Measurements from ENCODE around the gene CYP27A1.

The CYP27A1 gene

DNA sequence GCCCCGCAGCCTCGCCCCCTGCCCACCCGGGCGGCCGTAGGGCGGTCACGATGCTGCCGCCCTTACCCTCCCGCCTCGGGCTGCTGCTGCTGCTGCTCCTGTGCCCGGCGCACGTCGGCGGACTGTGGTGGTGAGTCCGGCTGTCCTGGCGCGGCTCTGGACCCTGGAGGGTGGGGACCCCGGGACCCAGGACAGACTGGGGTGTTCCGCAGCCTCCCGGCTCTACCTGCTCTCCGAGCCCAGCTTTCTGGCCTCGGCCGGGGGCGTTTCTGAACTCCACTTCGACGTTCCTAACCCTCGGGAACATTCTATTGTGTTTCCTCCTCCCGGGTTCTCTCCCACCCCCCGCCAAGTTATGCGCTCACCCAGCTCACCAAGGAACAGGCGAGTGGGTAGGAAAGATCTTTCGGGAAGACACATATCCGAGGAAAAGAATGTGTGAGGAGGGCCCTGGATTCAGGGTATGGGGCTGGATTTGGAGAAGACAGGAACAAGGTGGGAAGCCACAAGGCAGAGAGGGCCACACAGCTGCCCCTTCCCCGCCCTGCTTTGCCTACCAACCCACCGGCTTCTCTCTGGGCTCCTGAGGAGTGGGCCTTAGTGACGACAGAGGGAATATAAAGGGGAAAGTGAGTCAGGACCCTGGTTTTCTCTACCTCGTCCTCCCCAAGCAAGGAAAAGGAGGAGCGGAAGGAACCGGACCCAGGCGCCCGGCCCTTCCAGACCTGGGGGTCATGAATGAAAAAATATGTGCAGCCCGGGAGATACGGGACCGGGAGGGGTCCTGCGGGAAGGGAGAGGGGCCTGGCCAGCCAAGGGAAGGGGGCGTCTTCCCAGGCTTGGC lies 78.3 kb downstream of the CYP27A1 start:
- no peak for DNase-seq

DNA sequence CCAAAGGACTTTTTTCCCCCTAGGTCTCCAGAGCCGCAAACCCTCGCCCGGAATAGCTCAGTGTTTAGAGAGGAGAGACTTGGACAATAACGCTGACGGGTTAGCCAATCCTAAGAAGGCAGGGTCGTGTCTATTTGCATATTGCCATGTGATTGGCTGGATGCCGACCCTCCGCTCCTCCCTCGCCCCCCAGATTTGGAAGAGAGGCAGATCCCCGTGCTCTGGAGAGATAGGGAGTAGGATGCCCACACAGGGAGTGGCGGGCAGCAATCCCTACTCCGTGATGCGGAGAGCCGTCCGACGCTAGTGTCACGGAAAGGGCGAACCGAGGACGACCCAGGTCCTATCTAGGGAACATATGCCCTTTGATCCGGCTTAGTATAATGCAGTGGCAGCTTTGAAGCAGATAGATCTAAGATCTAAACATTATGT lies 79.0 kb downstream of the CYP27A1 start:
- DNase-seq: no peak

DNA sequence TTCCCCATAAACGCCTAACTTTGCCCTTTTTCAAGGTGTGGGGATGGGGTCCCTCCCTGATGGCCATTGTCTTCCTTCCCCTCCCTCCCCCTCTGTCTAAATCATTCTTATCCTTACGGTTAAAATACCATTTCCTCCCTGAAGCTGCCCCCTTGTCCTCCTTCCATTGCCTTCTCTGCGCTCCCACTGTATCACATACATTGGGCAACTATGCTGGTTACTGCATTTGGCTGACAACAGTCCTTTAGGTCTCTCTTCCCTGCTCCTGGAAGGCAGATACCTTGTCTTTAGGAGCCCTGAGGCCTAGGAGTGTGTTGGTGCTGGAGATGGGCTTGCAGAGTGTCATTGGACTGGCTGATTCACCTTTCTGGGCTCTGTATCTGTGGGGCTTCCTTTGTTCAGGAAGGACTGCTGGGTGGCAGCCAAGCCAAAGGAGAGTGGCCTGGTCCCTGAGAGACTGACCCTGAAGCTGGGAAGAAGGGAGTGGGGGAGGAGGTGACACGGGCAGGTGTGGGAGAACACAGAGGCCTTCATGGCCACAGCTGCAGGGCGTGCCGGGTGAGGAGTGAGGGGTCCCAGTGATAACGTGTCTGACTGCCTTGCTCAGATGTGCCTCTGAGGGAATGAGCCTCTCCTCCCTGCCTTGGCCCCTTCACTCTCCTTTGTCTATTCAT lies 79.8 kb downstream of the CYP27A1 start:
- no peak for DNase-seq

DNA sequence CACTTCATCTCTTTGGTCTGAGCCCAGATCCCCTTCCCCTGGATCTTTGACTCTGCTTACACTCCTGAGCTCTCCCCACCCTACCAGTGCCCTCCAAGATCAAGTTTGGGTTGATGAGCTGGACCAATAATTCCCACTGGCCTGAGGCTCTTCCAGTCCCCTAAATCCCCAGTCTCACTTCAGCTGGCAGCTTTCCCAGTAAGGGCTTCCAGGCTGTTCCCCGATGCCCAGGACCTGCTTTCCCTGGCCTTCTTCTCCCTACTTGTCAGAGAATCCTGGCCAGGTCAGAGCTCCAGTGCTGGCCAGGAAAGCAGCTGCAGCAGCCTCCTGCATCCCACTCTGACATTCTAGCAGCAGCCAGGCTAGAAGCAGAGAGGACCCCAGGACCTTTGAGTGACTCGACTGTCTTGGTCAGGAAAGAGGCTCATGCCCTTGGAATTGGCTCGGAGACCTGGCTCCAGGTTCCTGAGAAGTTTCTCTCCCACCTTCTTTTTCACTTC lies 81.1 kb downstream of the CYP27A1 start:
- no peak for DNase-seq

Measured in NCI-H2107 (cell line).